GM08714 (cell line): Measurements from ENCODE around the gene DPP4.

Experiments used
- H3K4me3 ChIP-seq: fragments of 200-500 bp; sonication (Bioruptor generic); 2 replicates; pipeline ENCODE4 v1.5.1; 2014; ENCODE audit warnings: mild to moderate bottlenecking, low read length, inconsistent platforms
- ZNF274 ChIP-seq: IDR thresholded peaks from 2 replicates; pipeline ENCODE4 v1.6.1; 2012; ENCODE audit warnings: mild to moderate bottlenecking, low read depth, low read length

DPP4 gene

DNA sequence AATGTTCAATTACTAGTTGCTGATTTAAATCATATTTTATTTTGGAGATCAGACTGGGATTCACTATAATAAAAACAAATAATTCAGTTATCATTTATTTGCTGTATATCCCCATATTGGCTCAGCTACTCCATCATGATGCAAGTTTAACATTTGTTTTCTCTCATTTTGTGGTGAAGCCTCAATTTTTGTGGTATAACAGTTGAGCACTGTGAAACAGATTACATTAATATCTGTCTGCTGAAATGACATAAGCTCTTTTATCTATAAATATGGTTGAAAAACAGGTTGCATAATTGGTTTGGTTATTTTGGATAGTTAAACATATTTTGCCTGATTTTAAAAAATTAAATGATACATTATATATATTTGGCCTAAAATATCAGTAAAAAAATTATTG lies 67.7 kb downstream of the DPP4 start:
- TF ChIP-seq ZNF274 = no peak

DNA sequence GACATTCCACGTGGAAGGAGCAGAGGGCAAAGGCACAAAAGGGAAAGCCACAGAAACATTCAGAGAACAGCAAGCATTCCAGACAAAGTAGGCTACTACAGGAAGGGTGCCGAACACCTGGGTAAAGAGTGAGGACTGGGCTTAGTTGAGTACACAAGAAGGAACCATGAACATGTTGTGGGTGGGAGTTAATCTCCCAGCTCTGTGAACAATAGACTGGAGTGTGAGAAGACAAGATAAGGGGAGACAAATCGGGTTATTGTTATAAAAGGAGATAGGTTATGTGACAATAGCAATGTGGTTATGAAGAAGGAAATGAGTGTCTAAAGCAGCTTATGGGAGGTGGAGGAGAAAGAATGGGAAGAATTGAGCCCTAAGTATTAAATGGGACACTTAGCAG lies 70.0 kb downstream of the DPP4 start:
- H3K4me3 ChIP-seq = no peak overlapping the region
- TF ChIP-seq ZNF274 = no peak

More for the DNA sequence above, 67.7 kb downstream of the DPP4 start:
- H3K4me3 ChIP-seq = no peak overlapping the region

DNA sequence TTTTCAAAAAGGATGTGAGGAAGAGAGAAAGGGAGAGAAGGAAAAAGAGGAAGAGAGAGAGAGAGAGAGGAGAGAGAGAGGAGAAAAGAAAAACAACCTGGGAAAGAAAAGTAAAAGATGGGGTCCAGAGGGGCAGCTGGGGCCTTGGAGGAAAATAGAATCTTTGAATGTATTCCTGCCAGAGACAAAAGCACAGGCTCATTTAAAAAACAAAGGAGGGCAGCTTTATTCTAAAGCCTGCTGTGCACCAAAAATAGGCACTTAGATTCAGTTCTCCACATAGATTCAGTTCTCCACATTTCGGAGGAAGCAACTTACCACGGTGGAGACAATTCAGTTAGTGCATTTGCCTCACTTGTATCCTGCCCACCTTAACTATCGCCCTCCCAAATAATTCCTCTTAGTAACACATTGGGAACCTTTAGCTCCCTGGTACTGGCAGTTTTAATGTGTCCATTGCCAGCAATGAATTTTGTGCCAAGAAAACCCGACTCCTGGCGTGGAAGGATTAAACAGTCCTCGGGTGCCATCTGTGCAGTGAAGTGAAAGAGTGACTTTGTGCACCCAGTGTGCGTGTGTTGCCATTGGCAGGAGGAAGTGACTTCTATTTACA lies 71.3 kb downstream of the DPP4 start:
- H3K4me3 ChIP-seq = no peak overlapping the region
- TF ChIP-seq ZNF274 = no peak

DNA sequence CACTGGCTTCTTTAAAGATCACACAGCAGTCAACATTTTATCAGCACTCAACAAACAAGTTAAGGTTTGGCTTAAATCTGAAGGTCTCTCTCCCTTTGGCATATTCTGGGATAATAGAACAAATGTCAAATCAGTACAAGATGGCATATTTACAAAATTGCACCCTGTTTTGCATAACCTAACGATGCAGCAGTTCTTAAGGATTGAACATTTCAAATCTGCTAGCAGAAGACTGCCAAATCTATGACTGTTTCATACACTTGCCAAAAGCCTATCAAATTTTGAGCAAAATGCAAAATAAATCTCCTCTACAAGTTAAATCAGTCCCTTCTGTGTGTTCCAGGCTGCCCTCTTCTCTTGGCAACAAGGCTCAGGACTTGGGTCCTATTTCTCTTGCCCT lies 73.6 kb downstream of the DPP4 start:
- no peak overlapping the region for H3K4me3 ChIP-seq
- TF ChIP-seq ZNF274 = no peak

DNA sequence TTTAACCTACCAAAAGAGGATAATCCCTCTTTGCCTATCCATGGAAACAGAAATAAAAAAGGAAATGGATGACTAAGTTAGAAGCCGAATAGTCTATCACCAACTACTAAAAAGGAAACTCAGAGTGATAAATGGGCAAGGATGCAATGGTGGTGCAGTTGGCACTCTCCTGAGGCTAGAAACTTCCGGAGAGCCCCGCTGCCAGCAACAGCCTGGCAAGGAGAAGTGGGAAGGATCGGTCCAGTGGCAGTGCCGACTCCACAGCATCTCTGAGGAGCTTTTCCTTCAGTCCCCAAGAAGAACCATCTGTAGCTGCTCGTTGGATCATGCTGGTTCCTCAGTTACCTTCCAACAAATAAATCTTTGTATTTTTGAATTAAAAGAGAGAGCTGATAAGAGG lies 74.7 kb downstream of the DPP4 start:
- no peak overlapping the region for H3K4me3 ChIP-seq
- TF ChIP-seq ZNF274 = no peak

DNA sequence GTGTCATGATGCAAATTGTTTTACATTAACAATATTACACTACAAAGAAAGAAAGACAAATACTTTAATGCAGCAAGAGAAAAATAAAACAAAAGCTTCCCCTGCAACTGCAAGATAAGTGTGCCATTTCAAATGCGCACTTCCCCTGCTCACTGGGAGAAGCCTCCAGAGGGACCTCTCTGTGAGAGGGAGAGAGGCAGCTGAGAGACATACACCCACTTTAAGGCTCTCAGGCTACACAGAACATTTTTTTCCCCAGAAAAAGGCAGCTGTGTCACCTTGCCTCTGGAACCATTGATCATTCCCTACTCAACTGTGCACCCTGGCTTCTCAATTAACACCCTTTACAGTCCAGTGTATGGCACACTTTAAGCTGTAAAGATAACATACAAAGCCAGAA lies 75.2 kb downstream of the DPP4 start:
- no peak for TF ChIP-seq ZNF274
- no peak overlapping the region for H3K4me3 ChIP-seq

DNA sequence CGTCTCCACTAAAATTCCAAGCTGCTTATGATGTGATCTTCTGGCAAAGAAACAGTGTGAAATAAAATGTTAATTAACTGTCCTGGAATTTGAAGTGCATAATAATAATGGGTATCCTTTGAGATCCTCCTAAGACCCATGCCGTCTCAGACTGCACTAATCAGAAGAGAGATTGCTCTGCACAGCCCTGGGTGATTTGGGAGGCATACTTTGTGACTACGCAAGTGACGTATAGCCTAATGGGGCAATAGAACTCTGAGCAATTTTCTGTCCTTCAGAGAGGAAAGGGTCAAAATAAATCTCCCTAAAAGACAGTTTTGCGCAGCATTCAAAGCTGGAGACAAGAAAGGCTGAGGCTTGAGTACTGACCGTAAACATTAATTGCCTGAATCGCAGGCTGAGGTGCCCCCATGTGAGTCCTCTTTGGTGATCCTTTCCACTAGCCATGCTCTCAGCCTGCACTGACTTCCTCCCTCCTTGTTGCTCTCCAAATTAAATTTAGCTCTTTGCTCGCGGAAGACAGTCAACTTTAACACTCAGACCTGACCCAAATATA lies 76.0 kb downstream of the DPP4 start:
- no peak for TF ChIP-seq ZNF274

DNA sequence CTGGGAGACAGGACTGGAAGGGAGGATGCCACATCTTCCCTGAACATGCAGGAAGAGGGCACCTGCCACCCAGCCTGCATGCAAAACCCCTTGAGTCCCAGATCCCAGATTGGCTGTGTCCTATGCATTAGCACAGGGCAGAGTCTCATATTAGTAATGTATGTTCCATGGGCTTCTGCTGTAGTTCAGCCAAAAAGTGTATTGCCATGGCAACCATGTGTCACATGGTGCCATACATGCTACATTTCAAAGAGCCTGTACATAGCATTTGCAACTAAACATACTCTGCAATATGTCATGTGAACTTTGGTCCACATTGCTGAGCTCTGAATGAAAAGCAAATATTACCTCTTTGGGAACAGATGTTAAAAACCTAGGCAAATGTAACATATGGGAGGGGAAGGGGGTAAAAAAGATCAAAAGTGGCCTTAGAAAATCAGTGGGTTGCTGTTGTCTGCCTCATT lies 78.4 kb downstream of the DPP4 start:
- no peak for TF ChIP-seq ZNF274
- H3K4me3 ChIP-seq = no peak overlapping the region

More for the DNA sequence above, 76.0 kb downstream of the DPP4 start:
- no peak overlapping the region for H3K4me3 ChIP-seq

DNA sequence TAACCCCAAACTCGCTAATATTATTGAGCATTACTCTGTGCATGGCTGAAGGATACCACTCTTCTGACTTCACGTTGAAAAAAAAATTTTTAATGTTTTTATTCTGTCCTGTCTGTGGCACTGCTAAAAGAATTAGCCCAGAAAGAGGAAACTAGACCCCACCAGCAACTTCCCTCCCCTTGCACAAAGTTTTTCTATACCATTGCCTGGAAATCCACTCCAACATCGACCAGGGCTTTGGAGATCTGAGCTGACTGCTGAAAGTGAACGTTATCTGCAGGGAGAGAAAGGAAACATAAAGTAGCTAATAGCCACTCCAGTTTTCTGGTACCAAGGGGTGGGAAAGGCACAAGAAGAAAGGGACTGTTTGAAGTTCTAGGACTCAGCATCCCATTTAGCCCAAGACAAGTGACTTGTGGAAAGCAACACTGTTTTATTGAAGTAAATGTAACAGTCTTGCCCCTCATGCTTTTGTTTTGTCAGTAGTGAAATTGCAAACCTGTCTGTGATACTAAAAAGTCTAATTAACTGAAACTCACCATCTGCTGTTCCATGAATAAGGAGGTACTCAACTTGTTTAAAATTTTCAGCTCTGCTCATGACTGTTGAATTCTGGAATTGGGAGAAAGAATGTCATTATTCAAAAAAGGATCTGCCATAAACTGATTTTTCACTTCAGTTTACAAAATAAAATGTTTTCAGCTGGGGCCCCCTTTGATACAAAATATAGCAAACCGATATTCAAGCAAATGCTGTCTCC lies 79.1 kb downstream of the DPP4 start:
- TF ChIP-seq ZNF274 = no peak

DNA sequence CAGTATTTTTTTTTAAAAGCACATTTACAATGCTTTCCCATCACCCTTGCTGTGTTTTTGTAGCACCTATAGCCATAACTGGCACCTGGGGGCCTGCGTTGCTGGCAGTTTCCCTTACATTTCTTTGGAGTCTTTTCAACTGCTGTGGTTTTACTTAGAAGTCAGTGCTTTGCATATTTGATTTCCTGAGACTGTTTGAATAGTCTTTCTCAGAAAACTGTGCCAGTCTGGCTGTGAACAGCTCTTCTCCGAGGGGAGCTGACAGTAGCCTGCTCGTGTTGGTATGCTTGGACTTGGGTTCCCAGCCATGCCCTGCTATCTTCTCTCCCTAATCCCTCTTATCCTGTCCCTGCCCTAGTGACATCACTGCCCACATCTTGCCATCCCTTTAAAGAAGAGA lies 81.5 kb downstream of the DPP4 start:
- H3K4me3 ChIP-seq = peak overlapping the region; percentile 51; the same call in 1 of the 2 replicates

More for the DNA sequence above, 79.1 kb downstream of the DPP4 start:
- no peak overlapping the region for H3K4me3 ChIP-seq

DNA sequence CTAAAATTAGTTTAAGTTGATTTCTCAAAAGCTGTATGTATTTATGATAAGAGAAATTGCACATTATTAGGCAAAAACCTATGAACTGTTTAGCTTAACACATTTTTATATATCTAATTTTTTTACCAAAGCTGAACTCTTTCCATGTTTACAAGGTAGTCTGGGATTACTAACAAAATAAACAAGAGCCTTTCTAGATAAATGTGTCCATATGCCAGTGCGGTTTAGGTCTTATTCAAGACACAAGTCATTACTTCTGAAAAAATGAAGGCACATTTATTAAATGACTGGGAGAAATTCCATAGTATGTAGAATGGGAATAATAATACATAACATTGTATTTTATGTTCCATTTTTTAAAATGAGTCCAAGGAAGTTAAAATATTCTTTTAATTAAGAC lies 82.0 kb downstream of the DPP4 start:
- H3K4me3 ChIP-seq = no peak overlapping the region
- no peak for TF ChIP-seq ZNF274

More for the DNA sequence above, 81.5 kb downstream of the DPP4 start:
- TF ChIP-seq ZNF274 = no peak

DNA sequence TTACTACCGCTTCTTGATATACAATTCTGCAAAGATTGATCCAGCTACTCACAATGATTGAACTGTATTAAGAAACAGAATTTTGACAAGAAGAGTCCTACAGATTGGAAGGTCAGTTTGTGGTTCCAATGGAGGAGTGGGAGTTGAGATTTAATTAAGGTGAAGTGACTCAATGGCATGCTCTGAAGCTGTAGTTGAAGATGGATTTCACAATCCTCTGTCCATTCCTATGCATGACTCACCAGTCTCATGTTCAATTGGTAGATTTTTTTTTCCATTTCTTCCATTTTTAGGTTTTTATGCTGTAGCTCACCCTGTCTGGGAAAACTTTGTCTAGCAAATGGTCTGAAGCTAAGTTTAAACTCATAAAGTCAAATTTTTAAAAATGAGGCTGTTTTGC lies 83.3 kb downstream of the DPP4 start:
- no peak overlapping the region for H3K4me3 ChIP-seq
- TF ChIP-seq ZNF274 = no peak

DNA sequence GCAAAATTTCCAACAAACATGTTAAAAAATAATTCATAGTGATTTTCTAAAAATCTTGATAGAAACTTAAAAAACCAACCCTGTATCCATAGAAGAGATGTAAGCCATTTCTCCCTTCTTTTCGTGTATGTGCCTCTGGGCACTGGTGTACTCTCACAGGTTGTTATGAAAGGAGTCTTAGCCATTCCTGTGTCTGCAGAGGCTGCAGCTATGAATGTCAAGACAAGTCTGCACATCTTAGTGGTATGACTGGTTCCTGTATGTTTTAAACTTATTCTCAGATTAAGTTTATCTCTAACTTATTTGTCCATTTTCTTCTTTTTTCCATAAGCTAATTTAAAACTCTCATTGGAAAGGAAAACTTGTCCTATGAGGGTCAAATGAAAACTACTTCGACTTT lies 84.0 kb downstream of the DPP4 start:
- no peak overlapping the region for H3K4me3 ChIP-seq
- no peak for TF ChIP-seq ZNF274

DNA sequence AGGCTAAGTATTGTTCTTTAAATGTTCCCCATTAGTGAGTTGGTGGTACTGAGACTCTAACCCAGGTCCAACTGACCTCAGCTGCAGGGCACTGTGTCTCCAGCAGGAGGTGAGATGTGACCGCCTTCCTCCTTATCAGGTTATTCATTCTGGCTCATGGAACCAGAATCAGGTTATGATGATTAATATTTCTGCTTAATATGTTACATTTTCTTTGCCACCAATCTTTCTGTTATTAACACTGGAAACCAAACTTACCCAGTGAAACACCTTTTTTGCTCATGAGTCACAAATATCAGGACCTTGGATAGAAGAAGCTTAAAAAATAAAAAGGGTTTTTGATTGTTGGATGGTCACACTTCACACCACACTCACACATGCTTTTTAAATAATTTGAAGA lies 85.4 kb downstream of the DPP4 start:
- no peak for TF ChIP-seq ZNF274
- no peak overlapping the region for H3K4me3 ChIP-seq

DNA sequence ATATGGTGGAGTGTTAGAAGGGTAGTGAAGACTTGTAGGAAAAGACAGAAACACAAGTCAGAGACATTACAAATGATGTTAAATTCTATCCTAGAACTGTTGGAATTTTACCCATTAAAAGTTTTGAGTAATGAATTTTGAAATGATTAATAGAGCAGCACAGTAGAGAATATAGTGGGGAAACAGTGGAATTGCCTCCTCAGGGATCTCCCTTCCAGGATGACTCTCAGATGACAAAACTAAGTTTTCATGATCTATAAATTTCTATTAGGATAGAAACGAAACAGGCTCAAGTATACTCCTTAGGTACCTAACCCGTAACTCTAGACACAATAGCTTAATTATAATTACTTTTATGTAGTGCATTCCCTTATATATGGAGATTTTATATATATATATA lies 86.7 kb downstream of the DPP4 start:
- H3K4me3 ChIP-seq = no peak overlapping the region
- TF ChIP-seq ZNF274 = no peak
